AG09309 (cell line): ENCODE measurements around the gene GLRX.
A peak's percentile ranks its signal among the peaks of the same experiment; 100 is the strongest.
"Not testable (repeated sequence)": the region's sequence is repeated elsewhere in the genome, so short reads cannot be mapped to it uniquely, and the experiment has no call there.

Experiments
- DNase-seq: peaks from one replicate; pipeline ENCODE4 v3.0.0-alpha.2; 2010; ENCODE audit warnings: low read depth
- H3K4me3 ChIP-seq: 2 replicates; pipeline ENCODE4 v1.5.1; 2011; ENCODE audit warnings: mild to moderate bottlenecking, low read depth, low read length, moderate library complexity; ENCODE audit not compliant: control insufficient read depth
- TF ChIP-seq, protein P1 (sequence below): IDR thresholded peaks from 2 replicates; pipeline ENCODE4 v1.5.1; 2011; ENCODE audit warnings: mild to moderate bottlenecking, low read depth, low read length, inconsistent platforms; ENCODE audit not compliant: insufficient read depth, control insufficient read depth; ENCODE audit errors: missing control alignments

GLRX gene, protein sequence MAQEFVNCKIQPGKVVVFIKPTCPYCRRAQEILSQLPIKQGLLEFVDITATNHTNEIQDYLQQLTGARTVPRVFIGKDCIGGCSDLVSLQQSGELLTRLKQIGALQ

DNA sequence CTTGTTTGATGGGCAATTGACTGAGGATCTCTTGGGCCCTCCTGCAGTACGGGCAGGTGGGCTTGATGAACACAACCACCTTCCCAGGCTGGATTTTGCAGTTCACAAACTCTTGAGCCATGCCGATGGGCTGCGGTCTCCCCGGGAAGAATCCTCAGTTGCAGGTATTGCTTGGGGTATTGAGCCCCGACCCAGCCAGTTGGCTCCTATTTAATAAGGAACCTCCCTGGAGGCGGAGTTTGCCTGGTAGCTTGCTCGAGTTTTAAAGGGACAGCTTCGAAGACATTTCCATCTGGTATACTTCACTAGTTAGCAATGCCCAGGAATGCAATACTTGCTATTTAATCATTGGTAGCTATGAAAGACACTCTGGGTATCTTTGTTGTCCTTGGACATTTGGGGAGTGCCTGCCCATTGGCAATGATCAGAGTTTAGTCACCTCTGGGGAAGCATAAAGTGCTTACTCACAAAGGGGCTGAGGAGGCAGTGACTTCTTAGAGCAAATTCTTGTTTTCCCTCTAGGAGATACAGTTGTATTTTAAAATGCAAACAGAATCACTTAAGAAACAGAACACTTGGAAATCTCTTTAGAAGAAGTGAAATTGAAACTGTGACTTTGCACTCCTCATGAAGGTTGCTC lies at the start of gene GLRX:
GLRX (minus strand) TSS at position 185 of the 640 bp plus-strand sequence; CDS start at position 121, 64 bp downstream.
- peak within 1 kb of the TSS; percentile 62 for H3K4me3 ChIP-seq
- peak; percentile 89 for DNase-seq
- TF ChIP-seq, protein P1, sequence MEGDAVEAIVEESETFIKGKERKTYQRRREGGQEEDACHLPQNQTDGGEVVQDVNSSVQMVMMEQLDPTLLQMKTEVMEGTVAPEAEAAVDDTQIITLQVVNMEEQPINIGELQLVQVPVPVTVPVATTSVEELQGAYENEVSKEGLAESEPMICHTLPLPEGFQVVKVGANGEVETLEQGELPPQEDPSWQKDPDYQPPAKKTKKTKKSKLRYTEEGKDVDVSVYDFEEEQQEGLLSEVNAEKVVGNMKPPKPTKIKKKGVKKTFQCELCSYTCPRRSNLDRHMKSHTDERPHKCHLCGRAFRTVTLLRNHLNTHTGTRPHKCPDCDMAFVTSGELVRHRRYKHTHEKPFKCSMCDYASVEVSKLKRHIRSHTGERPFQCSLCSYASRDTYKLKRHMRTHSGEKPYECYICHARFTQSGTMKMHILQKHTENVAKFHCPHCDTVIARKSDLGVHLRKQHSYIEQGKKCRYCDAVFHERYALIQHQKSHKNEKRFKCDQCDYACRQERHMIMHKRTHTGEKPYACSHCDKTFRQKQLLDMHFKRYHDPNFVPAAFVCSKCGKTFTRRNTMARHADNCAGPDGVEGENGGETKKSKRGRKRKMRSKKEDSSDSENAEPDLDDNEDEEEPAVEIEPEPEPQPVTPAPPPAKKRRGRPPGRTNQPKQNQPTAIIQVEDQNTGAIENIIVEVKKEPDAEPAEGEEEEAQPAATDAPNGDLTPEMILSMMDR, result no peak

DNA sequence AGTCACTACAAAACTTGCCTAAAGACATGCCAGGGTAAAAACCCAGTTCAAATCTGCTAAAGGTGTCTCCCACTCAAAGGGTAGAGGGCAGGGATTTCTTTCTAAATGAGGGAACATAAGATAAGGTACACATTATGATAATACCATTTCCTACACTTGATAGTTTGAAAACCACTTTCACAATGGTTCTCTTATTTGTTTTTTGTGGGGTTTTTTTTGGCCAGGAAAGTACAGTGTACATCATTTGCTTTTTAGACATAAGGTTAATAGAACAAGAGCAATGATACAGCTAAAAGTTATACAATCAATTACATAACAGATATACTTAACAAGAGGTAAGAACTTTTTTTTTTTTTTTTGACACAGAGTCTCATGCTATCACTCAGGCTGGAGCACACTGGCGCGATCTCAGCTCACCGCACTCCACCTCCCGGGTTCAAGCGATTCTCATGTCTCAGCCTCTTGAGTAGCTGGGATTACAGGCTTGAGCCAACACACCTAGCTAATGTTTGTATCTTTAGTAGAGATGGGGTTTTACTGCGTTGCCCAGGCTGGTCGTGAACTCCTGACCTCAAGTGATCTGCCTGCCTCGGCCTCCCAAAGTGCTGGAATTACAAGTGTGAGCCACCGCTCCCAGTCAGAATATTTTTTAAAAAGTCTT lies 48.8 kb upstream of the GLRX start:
- TF ChIP-seq, protein P1, result no peak
- H3K4me3 ChIP-seq, result no peak overlapping the region
- DNase-seq, result no peak

DNA sequence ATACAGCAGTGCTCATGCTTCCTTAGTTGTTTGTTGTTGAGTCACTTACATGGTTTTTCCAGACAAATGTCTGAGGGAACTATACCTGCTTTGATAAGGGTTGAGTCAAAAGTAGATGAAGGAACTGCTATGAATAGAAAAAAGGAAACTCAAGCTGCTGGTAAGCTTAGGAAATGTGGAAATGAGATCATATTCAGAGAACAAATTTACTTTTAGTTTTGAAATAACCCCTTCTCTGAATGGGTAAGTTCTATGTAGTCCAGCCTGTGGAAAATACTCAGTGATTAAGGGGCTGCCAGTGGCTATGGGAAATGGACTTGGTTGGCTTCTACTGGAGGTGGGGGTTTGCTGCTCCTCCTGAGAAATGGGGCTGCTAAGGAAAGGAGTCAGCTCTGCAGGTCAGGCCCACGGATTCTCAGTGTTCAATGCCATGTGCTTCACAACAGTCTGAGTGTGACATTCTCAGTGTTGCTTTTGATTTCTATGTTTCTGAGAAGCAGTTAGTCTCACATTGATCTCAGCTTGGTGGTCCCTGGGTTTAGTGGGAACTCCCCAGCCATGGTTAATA lies 47.7 kb upstream of the GLRX start:
- DNase-seq, result no peak
- H3K4me3 ChIP-seq, result no peak overlapping the region
- TF ChIP-seq, protein P1, result no peak

DNA sequence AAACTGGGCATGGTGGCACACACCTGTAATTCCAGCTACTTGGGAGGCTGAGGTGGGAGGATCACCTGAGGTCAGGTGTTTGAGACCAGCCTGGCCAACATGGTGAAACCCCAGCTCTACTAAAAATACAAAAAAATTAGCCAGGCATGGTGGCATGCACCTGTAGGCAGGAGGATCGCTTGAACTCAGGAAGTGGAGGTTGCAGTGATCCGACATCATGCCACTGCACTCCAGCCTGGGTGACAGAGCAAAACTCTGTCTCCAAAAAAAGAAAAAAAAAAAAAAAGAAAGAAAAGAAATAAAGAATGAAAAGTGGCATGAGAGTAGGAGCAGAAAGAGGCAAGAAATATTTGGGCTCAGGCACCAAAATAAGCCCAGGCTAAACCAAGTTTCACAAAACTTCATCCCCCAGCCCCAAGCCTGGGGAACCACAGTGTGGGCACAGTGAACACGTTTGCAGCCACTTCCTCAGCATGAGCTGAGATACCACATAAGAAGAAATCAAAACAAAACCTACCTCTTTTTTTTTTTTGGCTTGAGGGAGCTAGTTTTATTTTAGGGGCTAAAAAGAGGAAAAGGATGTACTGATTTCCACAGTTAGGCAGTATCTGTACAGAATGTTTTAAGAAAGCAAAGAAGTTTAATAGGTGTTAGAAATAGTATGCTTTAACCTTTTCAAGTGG lies 46.8 kb upstream of the GLRX start:
- not testable (repeated sequence) for DNase-seq, H3K4me3 ChIP-seq

DNA sequence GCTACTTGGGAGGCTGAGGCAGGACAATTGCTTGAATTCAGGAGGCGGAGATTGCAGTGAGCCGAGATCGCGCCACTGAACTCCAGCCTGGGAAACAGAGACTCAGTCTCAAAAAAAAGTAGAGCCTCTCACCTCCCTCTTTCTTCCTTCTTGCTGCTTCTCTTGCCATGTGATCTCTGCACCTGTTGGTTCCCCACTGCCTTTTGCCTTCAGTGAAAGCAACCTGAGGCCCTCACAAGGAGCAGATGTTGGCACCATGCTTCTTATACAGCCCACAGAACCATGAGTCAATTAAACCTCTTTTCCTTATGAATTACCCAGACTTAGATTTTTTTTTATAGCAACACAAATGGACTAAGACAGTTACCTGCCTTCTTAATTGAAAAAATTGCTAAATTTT lies 45.6 kb upstream of the GLRX start:
- no peak for DNase-seq
- TF ChIP-seq, protein P1, result no peak
- H3K4me3 ChIP-seq, result no peak overlapping the region

DNA sequence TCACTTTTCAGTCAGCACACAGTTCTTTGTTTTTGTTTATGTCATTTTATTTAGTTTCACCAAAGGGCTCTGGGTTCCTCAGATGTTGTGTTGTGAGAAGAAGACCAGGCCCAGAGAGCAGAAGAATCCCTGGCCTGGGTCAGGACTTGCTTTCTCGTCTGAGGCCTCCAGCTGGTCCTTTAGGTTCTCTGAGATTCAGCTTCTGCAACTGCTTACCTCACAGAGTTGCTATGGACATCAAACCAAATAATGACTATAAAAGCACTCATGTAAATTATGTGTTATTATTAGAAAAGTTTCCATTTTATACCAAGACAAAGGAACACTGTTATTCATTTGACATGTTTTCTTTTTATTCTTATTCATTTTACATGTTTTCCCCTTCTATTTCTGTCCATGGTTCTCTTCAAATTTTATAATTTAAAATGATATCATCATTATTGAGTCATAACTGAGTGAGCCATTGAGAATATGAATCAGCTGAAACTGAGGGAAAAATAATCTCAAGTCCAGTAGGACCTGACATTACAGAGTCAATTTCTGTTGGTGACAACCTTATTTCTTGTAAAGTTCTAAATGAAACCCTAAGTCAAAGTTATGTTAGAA lies 44.0 kb upstream of the GLRX start:
- H3K4me3 ChIP-seq, result no peak overlapping the region
- no peak for DNase-seq
- TF ChIP-seq, protein P1, result no peak
